Measurements from ENCODE around the gene TEDC2. TPM values are rescaled to one million over a fixed set of nuclear protein-coding genes. Genes with fewer than 3 reads are reported as not detected.
A peak's percentile ranks its signal among the peaks of the same experiment; 100 is the strongest.

Gene TEDC2
- 10 to 100 TPM in 1 of 5 experiments, 1 to 10 TPM in 1, under 1 TPM in 2, not detected in 1; 0.32 to 16.7 (median 0.71) TPM for total RNA-seq
- polyA plus RNA-seq = under 1 TPM; 0.39 to 0.84 TPM
- total RNA-seq = not detected

GRCh38 chr16:2459647-2460390 lies at the start of gene TEDC2:
TSS of gene TEDC2 (plus strand) at chr16:2460109. CDS start at chr16:2460145, 36 bp downstream.
- DNase-seq = peak; percentile 92 to 98 (median 94)
- Histone ChIP-seq H3K27me3 (ENCODE audit: control insufficient read depth in 2 of 2, insufficient read depth in 2 of 2, low read length in 2 of 2) (no peaks in the 10 kb centered on the region), H3K9me3 (ENCODE audit: control insufficient read depth in 2 of 3, low read length in 3 of 3) (no peaks in the 10 kb centered on the region), H3K4me1 (ENCODE audit: control insufficient read depth in 2 of 2, insufficient read depth in 2 of 2, low read length in 2 of 2) (peaks cover 5 to 8% of the 10 kb centered on the region in 2 donors), H3K27ac (ENCODE audit: low read depth, low read length) (peak within 1 kb of the TSS; percentile 57), H3K36me3 (ENCODE audit: control insufficient read depth in 2 of 3, insufficient read depth in 3 of 3, low read length in 3 of 3) (peaks cover 0 to 8% (median 0%) of the 10 kb centered on the region in 3 experiments), H3K4me3 (ENCODE audit: low read length) (peak within 1 kb of the TSS; percentile 63)
- Mint-ChIP-seq H3K27me3 (no peaks in the 10 kb centered on the region), H3K36me3 (peaks cover 0 to 6% (median 0%) of the 10 kb centered on the region in 5 donors), H3K4me1 (peaks cover 4 to 14% (median 5%) of the 10 kb centered on the region in 7 donors), H3K4me3 (peak within 1 kb of the TSS; percentile 75 to 95 (median 88)), H3K9me3 (no peaks in the 10 kb centered on the region), H3K27ac (peak within 1 kb of the TSS in 7 of 9 donors; percentile 3 to 94 (median 69))
- intact Hi-C loops (cut with micrococcal nuclease) = loop anchor here (1.0 kb wide), 5 partner anchors 14 to 120 kb away; partner anchors contain the start of genes CCNF (in 2 of the 2), ABCA3 (in 1 of the 2) and TBC1D24 (in 1 of the 2)
- ATAC-seq = peak; percentile 100
- CTCF ChIA-PET = no interaction called here
- POLR2A ChIA-PET = interaction anchor here (0.7 to 1.5 kb wide), 6 partner anchors 17 to 304 kb away, joined by 3 to 7 read pairs (median 4); partner anchors contain the start of genes AMDHD2, ATP6V0C, PGP and TRAF7

DNA sequence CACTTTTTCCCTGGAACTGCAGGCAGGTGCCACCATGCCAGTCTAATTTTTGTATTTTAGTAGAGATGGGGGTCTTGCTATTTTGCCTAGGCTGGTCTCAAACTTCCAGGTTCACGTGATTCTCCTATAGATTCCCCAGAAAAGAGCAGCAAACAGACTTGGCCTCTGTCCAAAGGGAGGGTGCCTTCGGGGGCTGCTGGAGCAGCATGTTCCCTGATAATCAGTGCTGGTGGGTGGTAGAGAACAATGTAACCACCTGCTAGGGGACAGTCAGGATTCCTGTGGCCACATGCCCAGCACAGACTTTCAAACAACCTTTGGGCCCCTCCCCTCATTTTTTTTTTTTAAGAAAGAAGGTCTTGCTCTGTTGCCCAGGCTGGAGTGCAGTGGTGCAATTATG lies 44.8 kb upstream of the TEDC2 start:
- H3K4me3 Mint-ChIP-seq = no peak overlapping the region
- H3K27ac Mint-ChIP-seq = no peak overlapping the region
- peaks cover 4 to 33% (median 8%) of the 10 kb centered on the region in 5 donors for H3K27me3 Mint-ChIP-seq
- ATAC-seq = no peak
- no peak for DNase-seq
- H3K9me3 ChIP-seq (ENCODE audit: control insufficient read depth in 2 of 3, low read length in 3 of 3) = no peaks in the 10 kb centered on the region
- no peaks in the 10 kb centered on the region for H3K27me3 ChIP-seq (ENCODE audit: control insufficient read depth in 2 of 2, insufficient read depth in 2 of 2, low read length in 2 of 2)
- H3K9me3 Mint-ChIP-seq = peaks cover 0 to under 1% (median 0%) of the 10 kb centered on the region in 11 donors
- intact Hi-C loops (cut with micrococcal nuclease) = no loop called here
- H3K36me3 ChIP-seq (ENCODE audit: control insufficient read depth in 2 of 3, insufficient read depth in 3 of 3, low read length in 3 of 3) = no peaks in the 10 kb centered on the region
- POLR2A ChIA-PET = no interaction called here
- H3K27ac ChIP-seq (ENCODE audit: low read depth, low read length) = no peak overlapping the region
- H3K36me3 Mint-ChIP-seq = no peaks in the 10 kb centered on the region
- H3K4me3 ChIP-seq (ENCODE audit: low read length) = no peak overlapping the region
- no peaks in the 10 kb centered on the region for H3K4me1 Mint-ChIP-seq
- no peaks in the 10 kb centered on the region for H3K4me1 ChIP-seq (ENCODE audit: control insufficient read depth in 2 of 2, insufficient read depth in 2 of 2, low read length in 2 of 2)
- CTCF ChIA-PET = no interaction called here

GRCh38 chr16:2420035-2420434 lies 39.9 kb upstream of the TEDC2 start:
- ChIA-PET CTCF (no interaction called here), POLR2A (no interaction called here)
- H3K36me3 Mint-ChIP-seq = no peaks in the 10 kb centered on the region
- Histone ChIP-seq H3K36me3 (ENCODE audit: control insufficient read depth in 2 of 3, insufficient read depth in 3 of 3, low read length in 3 of 3) (no peaks in the 10 kb centered on the region), H3K9me3 (ENCODE audit: control insufficient read depth in 2 of 3, low read length in 3 of 3) (no peaks in the 10 kb centered on the region), H3K4me3 (ENCODE audit: low read length) (no peak overlapping the region), H3K27ac (ENCODE audit: low read depth, low read length) (no peak overlapping the region), H3K4me1 (ENCODE audit: control insufficient read depth in 2 of 2, insufficient read depth in 2 of 2, low read length in 2 of 2) (peaks cover 0 to 9% of the 10 kb centered on the region in 2 donors), H3K27me3 (ENCODE audit: control insufficient read depth in 2 of 2, insufficient read depth in 2 of 2, low read length in 2 of 2) (no peaks in the 10 kb centered on the region)
- H3K4me3 Mint-ChIP-seq = no peak overlapping the region
- peaks cover 0 to 22% (median 4%) of the 10 kb centered on the region in 5 donors for H3K27me3 Mint-ChIP-seq
- no peak for DNase-seq
- peaks cover 0 to 3% (median 0%) of the 10 kb centered on the region in 11 donors for H3K9me3 Mint-ChIP-seq
- no peak overlapping the region for H3K27ac Mint-ChIP-seq
- intact Hi-C loops (cut with micrococcal nuclease) = no loop called here
- H3K4me1 Mint-ChIP-seq = peaks cover 0 to 4% (median 0%) of the 10 kb centered on the region in 7 donors
- ATAC-seq = no peak

GRCh38 chr16:2422123-2422867 lies 37.6 kb upstream of the TEDC2 start:
- no peak for DNase-seq
- Histone ChIP-seq H3K27me3 (ENCODE audit: control insufficient read depth in 2 of 2, insufficient read depth in 2 of 2, low read length in 2 of 2) (no peaks in the 10 kb centered on the region), H3K36me3 (ENCODE audit: control insufficient read depth in 2 of 3, insufficient read depth in 3 of 3, low read length in 3 of 3) (no peaks in the 10 kb centered on the region), H3K4me1 (ENCODE audit: control insufficient read depth in 2 of 2, insufficient read depth in 2 of 2, low read length in 2 of 2) (peaks cover 0 to 9% of the 10 kb centered on the region in 2 donors), H3K4me3 (ENCODE audit: low read length) (no peak overlapping the region), H3K27ac (ENCODE audit: low read depth, low read length) (no peak overlapping the region), H3K9me3 (ENCODE audit: control insufficient read depth in 2 of 3, low read length in 3 of 3) (no peaks in the 10 kb centered on the region)
- Mint-ChIP-seq H3K9me3 (peaks cover 0 to 3% (median 0%) of the 10 kb centered on the region in 11 donors), H3K4me3 (no peak overlapping the region), H3K27me3 (peaks cover 0 to 17% (median 4%) of the 10 kb centered on the region in 5 donors), H3K36me3 (no peaks in the 10 kb centered on the region), H3K4me1 (peaks cover 0 to 7% (median 0%) of the 10 kb centered on the region in 7 donors), H3K27ac (no peak overlapping the region)
- intact Hi-C loops (cut with micrococcal nuclease) = no loop called here
- ATAC-seq = peak; percentile 65
- CTCF ChIA-PET = interaction anchor here (0.6 to 1.0 kb wide), 2 partner anchors 10 to 13 kb away, joined by 3 read pairs; no protein-coding TSS in a partner anchor
- POLR2A ChIA-PET = interaction anchor here (0.6 kb wide), 1 partner anchor 15 kb away, joined by 3 read pairs; no protein-coding TSS in a partner anchor

GRCh38 chr16:2424061-2425007 lies 35.6 kb upstream of the TEDC2 start:
- Histone ChIP-seq H3K4me1 (ENCODE audit: control insufficient read depth in 2 of 2, insufficient read depth in 2 of 2, low read length in 2 of 2) (peaks cover 0 to 9% of the 10 kb centered on the region in 2 donors), H3K4me3 (ENCODE audit: low read length) (no peak overlapping the region), H3K36me3 (ENCODE audit: control insufficient read depth in 2 of 3, insufficient read depth in 3 of 3, low read length in 3 of 3) (no peaks in the 10 kb centered on the region), H3K27me3 (ENCODE audit: control insufficient read depth in 2 of 2, insufficient read depth in 2 of 2, low read length in 2 of 2) (no peaks in the 10 kb centered on the region), H3K27ac (ENCODE audit: low read depth, low read length) (no peak overlapping the region), H3K9me3 (ENCODE audit: control insufficient read depth in 2 of 3, low read length in 3 of 3) (no peaks in the 10 kb centered on the region)
- Mint-ChIP-seq H3K4me3 (peak overlapping the region in 1 of 10 donors; percentile 26), H3K27me3 (peaks cover 0 to 14% (median 0%) of the 10 kb centered on the region in 5 donors), H3K4me1 (peaks cover 0 to 20% (median 7%) of the 10 kb centered on the region in 7 donors), H3K9me3 (peaks cover 0 to 3% (median 0%) of the 10 kb centered on the region in 11 donors), H3K27ac (no peak overlapping the region), H3K36me3 (no peaks in the 10 kb centered on the region)
- CTCF ChIA-PET = no interaction called here
- POLR2A ChIA-PET = no interaction called here
- intact Hi-C loops (cut with micrococcal nuclease) = loop anchor here (5.0 kb wide), 4 partner anchors 157 to 713 kb away; partner anchors contain the start of genes RNPS1 (in 1 of the 2), TRAF7 (in 1 of the 2) and ZNF213 (in 1 of the 2)
- ATAC-seq (no peak), DNase-seq (no peak)

Data from naive thymus-derived CD4-positive, alpha-beta T cell (primary cell).